OCI-LY1 (cell line): ENCODE results near the gene TCAIM.

ENCODE experiments used
- H2AFZ ChIP-seq: fragments of 200-600 bp; sonication (generic), shearing (Covaris generic); 2 replicates; pipeline ENCODE4 v1.6.0; 2014; ENCODE audit warnings: antibody characterized with exemption, mild to moderate bottlenecking, low read length
- H3F3A ChIP-seq: fragments of 200-600 bp; sonication (generic), shearing (Covaris generic); 2 replicates; pipeline ENCODE4 v1.6.0; 2014; ENCODE audit warnings: mild to moderate bottlenecking, antibody characterized with exemption, low read length, moderate library complexity; ENCODE audit not compliant: insufficient read depth
- H3K27ac ChIP-seq: fragments of 200-600 bp; sonication (generic); 2 replicates; pipeline ENCODE4 v1.5.1; 2014; ENCODE audit warnings: low read length, mixed run types, mild to moderate bottlenecking, low read depth; ENCODE audit not compliant: poor library complexity, severe bottlenecking
- H3K27me3 ChIP-seq: fragments of 200-600 bp; sonication (generic); 2 replicates; pipeline ENCODE4 v1.6.0; 2014; ENCODE audit warnings: antibody characterized with exemption, mild to moderate bottlenecking, low read length, moderate library complexity; ENCODE audit not compliant: insufficient read depth
- H3K36me3 ChIP-seq: fragments of 200-600 bp; sonication (generic); 2 replicates; pipeline ENCODE4 v1.6.1; 2014; ENCODE audit warnings: mild to moderate bottlenecking, antibody characterized with exemption, low read length, moderate library complexity, mixed read lengths; ENCODE audit not compliant: insufficient read depth
- H3K4me1 ChIP-seq: fragments of 200-600 bp; sonication (generic); 2 replicates; pipeline ENCODE4 v1.5.1; 2014; ENCODE audit warnings: mild to moderate bottlenecking, low read length, moderate library complexity; ENCODE audit not compliant: insufficient read depth, severe bottlenecking
- H3K4me2 ChIP-seq: fragments of 200-600 bp; sonication (generic), shearing (Covaris generic); 2 replicates; pipeline ENCODE4 v1.6.1; 2014; ENCODE audit warnings: low read length
- H3K4me3 ChIP-seq: fragments of 200-600 bp; sonication (generic); 2 replicates; pipeline ENCODE4 v1.5.1; 2014; ENCODE audit warnings: low read length, low read depth, mild to moderate bottlenecking, mixed read lengths; ENCODE audit not compliant: poor library complexity, severe bottlenecking
- H3K79me2 ChIP-seq: fragments of 200-600 bp; shearing (Covaris generic); 2 replicates; pipeline ENCODE4 v1.6.1; 2016; ENCODE audit warnings: mixed run types, low read length, mixed read lengths; ENCODE audit not compliant: insufficient read depth
- H3K9ac ChIP-seq: fragments of 200-600 bp; sonication (generic), shearing (Covaris generic); 2 replicates; pipeline ENCODE4 v1.6.1; 2014; ENCODE audit warnings: mild to moderate bottlenecking, low read length, mixed read lengths
- H3K9me2 ChIP-seq: fragments of 200-600 bp; sonication (generic), shearing (Covaris generic); 2 replicates; pipeline ENCODE4 v1.6.1; 2014; ENCODE audit warnings: low read depth, mild to moderate bottlenecking, low read length, mixed read lengths
- H3K9me3 ChIP-seq: fragments of 200-600 bp; shearing (Covaris generic); 2 replicates; pipeline ENCODE4 v1.6.1; 2014; ENCODE audit warnings: low read length, mixed read lengths
- H4K20me1 ChIP-seq: fragments of 200-600 bp; sonication (generic), shearing (Covaris generic); 2 replicates; pipeline ENCODE4 v1.6.0; 2016; ENCODE audit warnings: mild to moderate bottlenecking, low read length; ENCODE audit not compliant: insufficient read depth
- EZH2 ChIP-seq: fragments of 200-600 bp; sonication (generic), shearing (Covaris generic); IDR thresholded peaks from 2 replicates; pipeline ENCODE4 v1.8.0; 2017; ENCODE audit warnings: borderline replicate concordance, mixed run types, mild to moderate bottlenecking, antibody characterized with exemption, low read length, moderate library complexity, mixed read lengths
- TF ChIP-seq, protein P1 (sequence below): fragments of 200-600 bp; sonication (generic), shearing (Covaris generic); IDR thresholded peaks from 2 replicates; pipeline ENCODE4 v1.5.1; 2017; ENCODE audit warnings: mild to moderate bottlenecking, antibody characterized with exemption, low read length, moderate library complexity, mixed read lengths

The TCAIM gene

DNA sequence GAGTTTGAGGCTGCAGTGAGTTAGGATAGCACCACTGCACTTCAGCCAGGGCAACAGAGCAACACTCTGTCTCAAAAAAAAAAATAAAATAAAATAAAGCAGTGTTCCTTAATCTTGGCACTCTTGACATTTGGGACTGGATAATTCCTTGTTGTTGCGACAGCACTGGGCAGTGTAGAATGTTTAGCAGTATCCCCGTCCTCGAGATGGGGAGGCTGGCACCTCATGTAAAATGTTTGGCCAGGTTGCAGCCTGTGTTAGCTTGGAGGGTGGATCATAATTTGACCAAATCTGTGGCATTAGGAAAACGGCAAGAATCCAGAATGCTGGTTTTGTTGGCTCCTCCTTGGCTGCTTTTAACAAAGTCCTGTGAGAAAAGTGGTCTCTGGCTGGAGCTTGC, 91.9 kb downstream of the TCAIM start:
- H3K9ac ChIP-seq = no peak overlapping the region
- H3K9me2 ChIP-seq = no peaks in the 10 kb centered on the region
- no peak overlapping the region for H3K4me3 ChIP-seq
- H3K27ac ChIP-seq = no peak overlapping the region
- H4K20me1 ChIP-seq = no peaks in the 10 kb centered on the region
- no peaks in the 10 kb centered on the region for H3K9me3 ChIP-seq
- H3K27me3 ChIP-seq = no peaks in the 10 kb centered on the region; the same call in 1 of the 2 replicates
- no peak overlapping the region for H3K4me2 ChIP-seq
- H3K79me2 ChIP-seq = no peaks in the 10 kb centered on the region
- H2AFZ ChIP-seq = no peak overlapping the region
- no peaks in the 10 kb centered on the region for H3F3A ChIP-seq
- TF ChIP-seq, protein P1, sequence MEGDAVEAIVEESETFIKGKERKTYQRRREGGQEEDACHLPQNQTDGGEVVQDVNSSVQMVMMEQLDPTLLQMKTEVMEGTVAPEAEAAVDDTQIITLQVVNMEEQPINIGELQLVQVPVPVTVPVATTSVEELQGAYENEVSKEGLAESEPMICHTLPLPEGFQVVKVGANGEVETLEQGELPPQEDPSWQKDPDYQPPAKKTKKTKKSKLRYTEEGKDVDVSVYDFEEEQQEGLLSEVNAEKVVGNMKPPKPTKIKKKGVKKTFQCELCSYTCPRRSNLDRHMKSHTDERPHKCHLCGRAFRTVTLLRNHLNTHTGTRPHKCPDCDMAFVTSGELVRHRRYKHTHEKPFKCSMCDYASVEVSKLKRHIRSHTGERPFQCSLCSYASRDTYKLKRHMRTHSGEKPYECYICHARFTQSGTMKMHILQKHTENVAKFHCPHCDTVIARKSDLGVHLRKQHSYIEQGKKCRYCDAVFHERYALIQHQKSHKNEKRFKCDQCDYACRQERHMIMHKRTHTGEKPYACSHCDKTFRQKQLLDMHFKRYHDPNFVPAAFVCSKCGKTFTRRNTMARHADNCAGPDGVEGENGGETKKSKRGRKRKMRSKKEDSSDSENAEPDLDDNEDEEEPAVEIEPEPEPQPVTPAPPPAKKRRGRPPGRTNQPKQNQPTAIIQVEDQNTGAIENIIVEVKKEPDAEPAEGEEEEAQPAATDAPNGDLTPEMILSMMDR = no peak
- TF ChIP-seq EZH2 = no peak
- H3K4me1 ChIP-seq = no peaks in the 10 kb centered on the region
- no peaks in the 10 kb centered on the region for H3K36me3 ChIP-seq

DNA sequence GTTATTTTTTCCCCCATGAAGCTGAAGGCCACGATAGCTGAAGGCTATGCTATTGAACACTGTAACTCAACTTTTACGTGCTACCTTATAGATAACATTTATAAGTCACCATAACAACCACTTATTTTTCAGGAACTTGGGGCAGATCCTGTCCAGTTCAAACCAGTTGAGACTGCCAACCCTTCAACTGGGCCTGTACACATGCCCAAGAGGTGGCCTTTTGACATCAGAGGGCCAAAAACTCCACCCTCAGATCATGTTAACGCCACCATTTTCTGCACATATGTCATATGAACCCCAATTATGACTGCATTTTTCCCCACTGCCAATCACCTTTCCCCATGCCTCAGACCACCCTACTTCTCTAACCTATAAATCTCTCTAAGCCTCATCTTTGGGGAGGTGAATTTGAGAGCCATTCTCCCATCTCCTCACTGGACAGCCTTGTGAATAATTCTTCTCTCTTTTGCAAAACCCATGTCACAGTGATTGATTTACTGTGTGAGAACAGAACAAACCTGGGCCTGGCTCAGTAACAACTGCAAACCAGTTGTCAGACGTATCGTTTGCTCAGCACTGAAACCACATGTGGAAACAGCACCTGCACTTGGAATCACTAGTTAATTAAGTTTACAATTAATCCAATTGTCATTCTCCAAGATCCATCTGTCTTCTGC, 96.4 kb downstream of the TCAIM start:
- no peaks in the 10 kb centered on the region for H3K9me3 ChIP-seq
- no peaks in the 10 kb centered on the region for H3K36me3 ChIP-seq
- H2AFZ ChIP-seq = no peak overlapping the region
- no peaks in the 10 kb centered on the region for H3K27me3 ChIP-seq
- no peaks in the 10 kb centered on the region for H3K79me2 ChIP-seq
- H3K4me1 ChIP-seq = peaks cover 8% of the 10 kb centered on the region
- H4K20me1 ChIP-seq = no peaks in the 10 kb centered on the region
- H3K27ac ChIP-seq = no peak overlapping the region
- no peak overlapping the region for H3K4me2 ChIP-seq
- no peak overlapping the region for H3K9ac ChIP-seq
- no peaks in the 10 kb centered on the region for H3K9me2 ChIP-seq
- no peaks in the 10 kb centered on the region for H3F3A ChIP-seq
- H3K4me3 ChIP-seq = no peak overlapping the region
- no peak for TF ChIP-seq EZH2
- TF ChIP-seq, protein P1 = no peak

DNA sequence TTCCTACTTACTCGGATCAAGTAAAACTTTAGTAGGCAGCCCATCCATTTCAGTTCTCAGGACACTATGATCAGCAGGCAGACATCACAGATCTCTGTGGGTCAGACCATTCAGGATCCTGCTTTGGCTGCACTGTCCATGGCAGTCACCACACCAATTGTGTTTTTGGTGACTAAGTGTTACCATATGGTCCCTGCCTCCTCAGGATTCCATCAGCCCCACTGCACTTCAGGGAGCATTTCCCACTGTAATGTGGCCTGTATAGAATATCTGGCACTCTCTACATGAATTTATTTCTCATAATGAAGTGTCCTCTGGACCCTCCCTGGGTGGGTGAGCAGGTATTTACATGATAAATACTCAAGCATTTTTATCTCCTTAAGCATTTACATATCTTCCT, 97.6 kb downstream of the TCAIM start:
- Histone ChIP-seq H3K79me2 (no peaks in the 10 kb centered on the region), H3K4me3 (no peak overlapping the region), H3F3A (no peaks in the 10 kb centered on the region), H3K27ac (no peak overlapping the region), H3K36me3 (no peaks in the 10 kb centered on the region), H2AFZ (no peak overlapping the region), H3K9me2 (no peaks in the 10 kb centered on the region), H4K20me1 (no peaks in the 10 kb centered on the region), H3K4me1 (peaks cover 14% of the 10 kb centered on the region), H3K9me3 (no peaks in the 10 kb centered on the region), H3K9ac (no peak overlapping the region), H3K4me2 (no peak overlapping the region), H3K27me3 (no peaks in the 10 kb centered on the region)
- TF ChIP-seq, protein P1 = no peak
- TF ChIP-seq EZH2 = no peak
